H1 (cell line): ENCODE data around the gene ZNF24.
A peak's percentile ranks its signal among the peaks of the same experiment; 100 is the strongest.

Experiments
- CHD2 ChIP-seq: IDR thresholded peaks from 2 replicates; pipeline ENCODE4 v1.6.1; 2012; ENCODE audit warnings: low read length, improper control_type of control experiment
- CREB1 ChIP-seq: IDR thresholded peaks from 2 replicates; pipeline ENCODE4 v1.6.1; 2012; ENCODE audit warnings: inconsistent platforms
- CTCF ChIP-seq, 3 experiments: IDR thresholded peaks; 1 replicate in 2 of 3; 2 replicates in 1 of 3; pipeline versions ENCODE4 v1.5.1 to v1.6.1; 2011; ENCODE audit warnings: low read length in 3 of 3, mild to moderate bottlenecking in 3 of 3, inconsistent platforms in 2 of 3, low read depth in 1 of 3, moderate library complexity in 1 of 3; ENCODE audit not compliant: insufficient read depth in 1 of 3; ENCODE audit errors: control extremely low read depth in 1 of 3
- E2F6 ChIP-seq: IDR thresholded peaks from 2 replicates; pipeline ENCODE4 v1.6.1; 2012; ENCODE audit warnings: inconsistent platforms
- EGR1 ChIP-seq: IDR thresholded peaks from 2 replicates; pipeline ENCODE4 v1.6.1; 2011; ENCODE audit warnings: low read depth, low read length, borderline replicate concordance
- HDAC6 ChIP-seq: IDR thresholded peaks from one replicate; pipeline ENCODE4 v1.7.1; 2012; ENCODE audit warnings: low read depth, mild to moderate bottlenecking, inconsistent platforms, low read length, moderate library complexity
- POLR2A ChIP-seq, 2 experiments: IDR thresholded peaks; 1 replicate in 1 of 2; 2 replicates in 1 of 2; pipeline ENCODE4 v1.6.1; 2011; ENCODE audit warnings: low read depth in 2 of 2, low read length in 2 of 2, mild to moderate bottlenecking in 2 of 2; ENCODE audit errors: control extremely low read depth in 1 of 2
- SRF ChIP-seq: IDR thresholded peaks from 2 replicates; pipeline ENCODE4 v1.6.1; 2011; ENCODE audit warnings: mild to moderate bottlenecking, low read depth, low read length, moderate library complexity
- TAF1 ChIP-seq: IDR thresholded peaks from 2 replicates; pipeline ENCODE4 v1.6.1; 2011; ENCODE audit warnings: mild to moderate bottlenecking, low read depth, low read length

DNA sequence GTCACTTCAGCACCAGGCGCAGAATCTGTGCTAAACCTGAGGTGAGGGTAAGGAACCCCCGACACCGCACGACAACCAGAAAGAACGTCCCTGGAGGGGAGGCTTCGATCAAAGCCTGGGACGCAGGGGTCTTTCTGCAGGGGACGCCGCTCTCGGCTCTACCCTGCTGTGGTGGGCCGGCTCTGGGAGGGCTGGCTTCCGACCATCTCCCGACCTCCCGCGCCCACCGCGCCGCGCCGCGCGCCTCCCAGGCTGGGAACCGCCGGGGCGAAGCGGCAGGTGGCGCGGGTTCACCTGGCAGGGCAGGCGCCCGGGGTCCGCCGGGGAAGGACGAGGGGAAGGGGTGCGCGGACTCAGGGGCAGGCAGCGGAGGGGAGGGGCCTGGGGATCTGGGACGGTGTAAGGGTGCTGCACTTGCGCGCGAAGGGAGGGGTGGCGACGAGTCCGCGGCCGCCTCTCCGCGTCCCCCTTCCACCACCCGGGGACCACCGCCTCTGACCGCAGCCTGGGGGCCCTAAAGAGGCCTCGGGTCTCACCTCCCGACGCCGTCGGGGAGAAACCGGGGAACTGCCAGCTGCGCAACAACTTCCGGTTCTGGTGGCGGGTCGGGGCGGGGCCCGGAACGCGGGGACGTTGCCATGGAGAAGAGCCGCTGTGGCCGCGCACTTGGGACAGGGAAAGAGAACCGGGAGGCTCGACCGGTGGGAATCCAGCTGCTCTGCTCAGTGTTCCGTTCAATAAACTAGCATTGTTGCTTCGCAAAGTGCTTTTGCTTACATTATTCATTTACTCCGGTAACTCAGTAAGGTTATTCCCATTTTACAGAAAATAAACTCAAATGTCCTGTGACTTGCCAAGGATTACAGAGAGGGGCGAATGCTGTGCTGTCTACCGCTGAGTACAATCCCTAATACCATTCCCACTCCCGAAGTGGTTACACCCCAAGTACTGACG is 32.8 kb upstream of the ZNF24 start, which contains the start of gene ZNF396:
- TF ChIP-seq EGR1, result no peak
- TF ChIP-seq SRF, result no peak
- TF ChIP-seq CREB1, result no peak
- no peak for TF ChIP-seq POLR2A (IDR thresholded peaks at IDR 0.05; ENCODE audit: control extremely low read depth in 1 of 2, low read depth in 2 of 2, low read length in 2 of 2)
- TF ChIP-seq CTCF (IDR thresholded peaks at IDR 0.05; ENCODE audit: control extremely low read depth in 1 of 3, insufficient read depth in 1 of 3, low read depth in 1 of 3, low read length in 3 of 3), result no peak
- no peak for TF ChIP-seq HDAC6
- no peak for TF ChIP-seq CHD2
- peak; percentile 17 for TF ChIP-seq E2F6
- no peak for TF ChIP-seq TAF1
